GM21825 (cell line): ENCODE measurements around the gene MCRIP2.
A peak's percentile ranks its signal among the peaks of the same experiment; 100 is the strongest.
"Not testable (repeated sequence)": the region's sequence is repeated elsewhere in the genome, so short reads cannot be mapped to it uniquely, and the experiment has no call there.

Experiments used
- ATAC-seq: cut with Tn5 transposase; IDR thresholded peaks from one replicate; pipeline ENCODE4 v1.9.1; 2021; ENCODE audit warnings: mild to moderate bottlenecking, moderate library complexity; ENCODE audit not compliant: unreplicated experiment

The MCRIP2 gene

GRCh38 chr16:641326-642188 lies at the start of gene MCRIP2:
Gene MCRIP2 (plus strand): TSS chr16:641828. CDS start chr16:641992, 164 bp downstream.
- peak; percentile 40 for ATAC-seq

DNA sequence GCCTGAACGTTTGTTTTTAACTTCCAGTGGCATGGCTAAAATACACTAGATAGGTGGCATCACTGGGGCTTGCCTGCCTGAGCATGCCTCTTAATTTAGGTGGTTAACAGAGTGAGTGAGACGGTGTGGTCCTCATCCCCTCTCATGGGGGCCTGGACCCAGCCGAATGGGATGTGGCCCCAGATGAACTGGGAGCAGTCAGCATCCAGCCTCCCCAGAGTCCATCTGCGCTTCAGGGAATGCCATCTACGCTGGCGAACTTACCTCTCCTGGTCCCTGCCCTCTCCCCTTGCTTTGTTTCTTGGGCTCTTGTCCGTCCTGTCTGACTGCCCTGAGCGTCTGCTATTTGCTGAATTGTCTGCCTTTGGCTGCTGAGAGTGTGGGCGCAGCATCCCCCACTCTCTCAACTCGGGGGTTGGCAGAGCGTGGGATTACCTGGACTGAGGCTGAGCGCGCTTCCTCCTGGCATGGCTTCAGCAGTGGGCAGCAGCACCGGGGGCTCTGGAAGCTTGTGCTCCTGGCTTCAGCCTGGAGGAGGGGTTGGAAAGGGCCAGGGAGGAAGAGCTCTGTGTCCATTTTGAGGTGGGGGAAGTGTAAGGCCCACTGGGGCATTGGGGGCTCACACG lies 49.6 kb upstream of the MCRIP2 start:
- ATAC-seq = no peak

DNA sequence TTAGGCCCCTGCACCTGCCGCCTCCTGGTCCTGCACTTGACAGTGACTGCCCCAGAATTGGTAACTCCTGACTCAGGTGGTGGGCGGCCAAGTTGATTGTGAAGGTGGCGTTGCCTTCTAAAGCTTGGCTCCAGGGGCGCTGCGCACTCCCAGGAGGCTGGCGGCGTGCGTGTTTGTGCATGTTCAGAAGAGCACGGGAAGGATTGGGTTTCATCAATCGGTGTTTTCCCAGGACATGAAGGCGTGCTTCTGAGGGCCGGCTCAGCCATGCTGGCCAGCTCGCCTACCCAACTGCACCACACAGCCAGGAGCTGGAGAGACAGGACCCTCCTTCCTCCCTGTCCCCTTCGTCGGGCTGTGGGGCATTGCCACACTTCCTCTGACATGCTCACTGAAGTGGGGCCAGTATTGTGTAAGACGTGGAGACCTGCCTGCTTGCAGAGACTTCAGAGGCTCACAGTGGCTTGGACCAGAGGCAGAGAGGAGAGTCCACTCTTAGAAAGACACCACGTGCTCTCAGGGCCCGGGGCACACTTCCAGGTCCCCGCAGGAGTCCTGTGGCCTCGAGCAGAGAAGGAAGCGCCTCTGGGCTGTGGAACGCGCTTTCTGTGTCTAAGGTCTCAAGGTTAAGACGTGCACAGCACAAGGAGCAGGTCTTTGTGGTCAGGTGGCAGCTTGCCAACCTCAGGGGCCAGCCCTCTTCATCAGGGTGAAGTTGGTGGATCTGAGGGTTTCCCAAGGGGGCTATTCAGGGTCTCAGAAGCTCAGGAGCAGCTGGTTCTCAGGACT lies 48.9 kb upstream of the MCRIP2 start:
- no peak for ATAC-seq

DNA sequence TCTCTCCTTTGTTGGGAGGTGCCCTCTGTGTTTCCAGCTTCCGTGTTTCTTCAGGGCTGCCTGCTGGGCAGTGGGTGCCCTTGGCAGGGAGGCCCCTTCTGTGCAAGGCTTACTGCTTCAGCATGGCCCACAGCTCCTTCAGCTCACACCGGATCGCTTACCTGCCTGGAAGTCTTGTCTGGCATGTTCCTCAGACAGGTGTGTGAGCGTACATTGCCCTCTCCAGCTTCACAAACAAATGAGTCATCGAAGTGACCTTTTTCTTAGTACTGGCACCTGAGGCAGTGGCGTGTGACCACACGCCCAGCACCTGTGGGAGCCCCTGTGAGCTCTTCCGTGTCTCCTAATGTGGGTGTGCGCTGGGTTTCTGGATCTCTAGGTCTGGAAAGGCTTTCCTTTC lies 48.2 kb upstream of the MCRIP2 start:
- no peak for ATAC-seq

- no peak for ATAC-seq
These were observed 47.8 kb upstream of the MCRIP2 start for GRCh38 chr16:593807-594206.

- ATAC-seq = no peak
These were observed 46.5 kb upstream of the MCRIP2 start for GRCh38 chr16:595094-595528.

DNA sequence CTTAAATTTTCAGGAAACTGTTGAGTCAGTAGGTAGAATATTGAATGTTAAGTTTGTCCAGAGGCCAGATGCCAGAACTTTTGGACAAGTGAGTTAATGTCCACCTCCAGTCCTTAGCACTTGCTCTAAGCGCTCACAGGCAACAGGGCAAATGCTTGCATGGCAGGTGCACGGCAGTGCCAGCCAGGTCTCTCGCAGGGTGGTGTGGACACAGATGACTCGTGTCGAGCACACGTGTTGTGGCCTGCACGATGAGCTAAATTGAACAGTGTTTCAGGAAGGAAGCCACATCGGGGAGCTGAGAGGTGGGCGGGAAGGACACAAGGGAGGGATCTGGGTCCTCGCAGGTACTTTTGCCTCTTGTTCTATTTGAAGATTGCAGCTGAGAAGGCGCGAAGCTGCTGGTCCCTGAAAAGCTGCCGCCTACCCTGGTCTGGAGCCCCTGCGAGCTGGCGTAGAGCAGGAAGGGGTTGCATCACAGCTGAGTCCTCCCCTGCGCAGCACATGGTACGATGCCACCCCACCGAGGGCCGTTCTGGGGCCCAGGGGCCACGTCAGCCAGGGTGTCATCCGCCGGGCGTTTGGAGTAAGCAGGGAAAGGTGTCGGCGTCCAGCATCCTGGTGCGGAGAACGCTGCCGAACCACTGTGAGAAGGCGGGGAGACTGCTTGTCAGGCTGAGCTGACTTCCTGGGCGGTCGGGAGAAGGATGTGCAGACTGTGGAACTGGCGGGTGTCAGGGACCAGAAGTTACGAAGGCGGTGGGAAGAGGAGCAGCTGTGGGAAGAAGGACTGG lies 45.5 kb upstream of the MCRIP2 start:
- no peak for ATAC-seq

GRCh38 chr16:596736-597060 lies 44.9 kb upstream of the MCRIP2 start:
- ATAC-seq = no peak

GRCh38 chr16:597655-598054 lies 44.0 kb upstream of the MCRIP2 start:
- ATAC-seq = not testable (repeated sequence)

DNA sequence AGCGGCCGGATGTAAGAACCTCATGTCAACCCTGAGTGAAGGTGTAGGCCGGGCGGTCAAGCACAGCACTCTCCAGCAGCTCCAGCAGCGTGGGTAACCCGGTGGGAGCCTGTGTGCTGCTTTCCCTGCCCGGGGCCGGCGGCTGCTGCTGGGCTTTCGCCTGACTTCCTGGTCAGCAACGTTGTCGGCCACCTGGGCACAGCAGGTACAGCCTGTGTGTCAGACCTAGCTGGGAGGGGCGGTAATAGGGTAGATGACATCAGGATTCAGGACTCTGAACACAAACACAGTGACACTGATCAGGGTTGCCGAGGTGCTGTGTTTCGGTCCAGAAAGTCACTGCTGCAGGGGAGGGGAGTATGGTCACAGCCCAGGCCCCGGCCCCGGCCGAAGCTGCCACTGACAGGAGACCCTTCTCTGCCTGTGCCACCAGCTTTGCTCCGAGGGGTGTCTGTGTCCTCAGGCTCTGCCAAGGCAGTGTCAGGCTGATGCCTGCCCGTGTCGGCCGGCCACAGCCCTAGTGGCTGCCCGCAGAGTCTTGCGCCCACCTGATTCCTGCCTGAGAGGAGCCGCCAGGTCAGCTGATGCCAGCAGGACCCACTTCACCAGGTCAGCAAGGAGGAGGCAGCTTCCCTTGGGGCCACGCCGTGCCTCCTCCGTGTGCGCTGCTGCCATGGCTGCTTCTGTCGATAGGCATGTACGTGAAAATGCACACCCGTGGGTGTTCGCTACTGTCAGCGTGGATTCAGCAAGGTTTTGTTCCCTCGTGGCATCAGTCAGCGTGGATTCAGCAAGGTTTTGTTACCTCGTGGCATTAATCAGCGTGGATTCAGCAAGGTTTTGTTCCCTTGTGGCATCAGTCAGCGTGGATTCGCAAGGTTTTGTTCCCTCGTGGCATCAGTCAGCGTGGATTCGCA lies 42.5 kb upstream of the MCRIP2 start:
- no peak for ATAC-seq

DNA sequence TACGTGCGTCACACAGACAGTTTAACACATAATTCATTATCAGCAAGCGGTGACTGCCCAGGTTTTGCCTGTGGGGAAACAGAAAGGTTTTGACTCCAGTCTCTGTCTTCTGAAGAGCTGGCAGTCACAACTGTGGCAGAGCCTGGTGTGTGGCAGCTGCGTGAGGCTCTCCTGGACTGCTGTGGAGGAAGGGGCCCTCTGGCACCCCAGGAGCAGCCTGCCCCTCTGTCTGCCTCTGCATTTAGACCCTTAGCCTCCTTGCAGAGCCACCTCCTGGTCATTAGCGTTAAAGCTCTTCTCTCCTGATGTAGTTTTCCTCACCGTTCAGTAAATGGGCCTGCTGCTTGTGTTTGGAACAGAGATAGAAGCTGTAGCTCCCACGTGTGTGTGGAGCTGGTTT lies 40.8 kb upstream of the MCRIP2 start:
- no peak for ATAC-seq

- no peak for ATAC-seq
These were observed 37.7 kb upstream of the MCRIP2 start for GRCh38 chr16:603933-604332.

DNA sequence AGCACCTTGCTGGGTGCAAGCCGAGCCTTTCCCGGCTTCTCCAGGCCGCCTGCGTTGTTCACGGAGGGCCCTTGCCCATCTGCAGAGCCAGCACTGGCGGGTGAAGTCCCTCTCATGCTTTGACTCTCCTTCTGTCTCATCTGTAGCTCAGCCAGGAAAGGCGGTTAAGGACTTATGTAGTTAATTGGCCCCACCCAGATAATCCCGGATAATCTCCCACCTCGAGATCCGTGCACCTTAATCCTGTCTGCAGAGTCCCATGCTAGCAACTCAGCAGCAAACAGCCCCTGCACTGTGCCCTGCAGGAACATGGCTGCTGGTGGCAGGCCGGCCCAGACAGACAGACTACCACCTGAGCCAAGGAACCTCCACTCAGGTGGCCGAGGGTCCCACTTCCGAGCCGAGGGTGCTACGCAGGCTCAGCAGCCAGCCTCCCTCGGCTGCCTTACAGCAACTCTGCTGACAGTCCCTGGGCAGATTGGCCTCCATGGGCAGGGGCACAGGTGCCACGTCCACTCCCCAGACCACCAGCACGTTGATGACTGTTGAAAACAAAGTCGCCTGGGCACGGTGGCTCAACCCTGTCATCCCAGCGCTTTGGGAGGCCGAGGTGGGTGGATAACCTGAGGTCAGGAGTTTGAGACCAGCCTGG lies 34.8 kb upstream of the MCRIP2 start:
- no peak for ATAC-seq

DNA sequence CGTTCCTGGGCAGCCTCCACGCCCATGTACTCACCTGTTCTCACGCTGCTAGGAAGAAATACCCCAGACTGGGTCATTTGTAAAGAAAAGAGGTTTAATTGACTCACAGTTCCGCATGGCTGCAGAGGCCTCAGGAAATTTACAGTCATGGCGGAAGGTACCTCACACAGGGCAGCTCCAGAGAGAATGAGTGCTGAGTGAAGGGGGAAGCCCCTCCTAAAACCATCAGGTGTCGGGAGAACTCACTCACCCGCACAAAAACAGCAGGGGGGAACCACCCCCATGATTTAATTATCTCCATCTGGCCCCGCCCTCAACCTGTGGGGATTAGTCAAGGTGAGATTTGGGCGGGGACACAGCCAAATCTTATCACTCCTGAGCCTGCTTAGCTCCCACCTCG lies 33.6 kb upstream of the MCRIP2 start:
- ATAC-seq = no peak

GRCh38 chr16:609316-609715 lies 32.3 kb upstream of the MCRIP2 start:
- no peak for ATAC-seq

GRCh38 chr16:609984-610383 lies 31.6 kb upstream of the MCRIP2 start:
- ATAC-seq = no peak

- ATAC-seq = no peak
These were observed 30.9 kb upstream of the MCRIP2 start for GRCh38 chr16:610513-611381.

DNA sequence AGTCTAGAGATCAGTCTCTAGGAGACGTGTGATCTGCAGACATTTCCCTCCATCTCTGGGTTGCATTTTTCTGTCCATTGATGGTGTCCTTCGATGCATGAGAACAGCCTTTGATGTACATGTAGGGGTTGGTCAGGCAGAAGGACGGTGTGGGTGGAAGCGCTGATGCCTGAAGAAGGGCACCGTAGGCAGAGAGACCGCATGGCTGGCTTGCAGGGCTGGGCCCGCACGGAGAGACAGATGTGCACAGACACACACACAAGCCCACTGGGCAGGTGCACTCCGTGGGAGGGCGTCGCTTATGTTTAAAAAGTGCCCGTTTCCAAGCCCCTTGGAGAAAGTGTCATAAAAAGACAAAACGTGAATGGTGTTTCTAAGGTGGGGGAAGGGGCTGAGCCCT lies 26.5 kb upstream of the MCRIP2 start:
- no peak for ATAC-seq
